ENCODE measurements around the gene SIRT3. TPM values are rescaled to one million over a fixed set of nuclear protein-coding genes. Genes with fewer than 3 reads are reported as not detected.

SIRT3 gene
- polyA plus RNA-seq, 3 donors, result 4.3 to 23.7 (median 4.3) TPM

Other genes with a start within 250 kb of the SIRT3 start
- gene SCGB1C1, start 43.3 kb downstream of the SIRT3 start, polyA plus RNA-seq, result not detected
- gene BET1L, start 28.9 kb downstream of the SIRT3 start, polyA plus RNA-seq, result 10 to 100 TPM in 2 of 3 donors, 1 to 10 TPM in 1; 9.5 to 37.3 (median 29.3) TPM
- 10 to 100 TPM; 51.1 to 79.1 (median 56.5) TPM for gene RIC8A, start 28.6 kb downstream of the SIRT3 start, polyA plus RNA-seq
- 100 to 1,000 TPM; 136 to 272 (median 218) TPM for gene PSMD13, start 634 bp upstream of the SIRT3 start, polyA plus RNA-seq
- gene NLRP6, start 42.1 kb upstream of the SIRT3 start, polyA plus RNA-seq, result under 1 TPM; 0.10 to 0.51 (median 0.24) TPM
- 10 to 100 TPM in 1 of 3 donors, 1 to 10 TPM in 2; 1.6 to 82.9 (median 2.1) TPM for gene PGGHG, start 52.8 kb upstream of the SIRT3 start, polyA plus RNA-seq
- gene IFITM5, start 63.2 kb upstream of the SIRT3 start, polyA plus RNA-seq, result not detected
- gene IFITM2, start 71.5 kb upstream of the SIRT3 start, polyA plus RNA-seq, result 1,000 to 10,000 TPM in 1 of 3 donors, 100 to 1,000 TPM in 2; 625 to 1,147 (median 705) TPM
- gene IFITM1, start 77.7 kb upstream of the SIRT3 start, polyA plus RNA-seq, result 10 to 100 TPM; 26.0 to 49.5 (median 36.3) TPM
- 100 to 1,000 TPM; 353 to 637 (median 445) TPM for gene IFITM3, start 84.5 kb upstream of the SIRT3 start, polyA plus RNA-seq
- not detected for gene B4GALNT4, start 133.2 kb upstream of the SIRT3 start, polyA plus RNA-seq
- not detected for gene PKP3, start 157.9 kb upstream of the SIRT3 start, polyA plus RNA-seq
- 100 to 1,000 TPM in 1 of 3 donors, 10 to 100 TPM in 2; 62.8 to 125 (median 75.4) TPM for gene SIGIRR, start 178.7 kb upstream of the SIRT3 start, polyA plus RNA-seq
- under 1 TPM in 2 of 3 donors, not detected in 1; 0.18 to 0.24 TPM for gene ANO9, start 205.7 kb upstream of the SIRT3 start, polyA plus RNA-seq
- 10 to 100 TPM in 2 of 3 donors, 1 to 10 TPM in 1; 9.3 to 18.3 (median 12.4) TPM for gene PTDSS2, start 213.9 kb upstream of the SIRT3 start, polyA plus RNA-seq